Peyer's patch (tissue), 4 donors: Measurements from ENCODE around the gene LGI1. TPM values are rescaled to one million over a fixed set of nuclear protein-coding genes. Genes with fewer than 3 reads are reported as not detected.

ENCODE experiments used
- DNase-seq, 3 donors: peaks; one replicate each; pipeline ENCODE4 v3.0.0-alpha.2; 2017 to 2019
- H3K27ac ChIP-seq, 4 donors: fragments of 200-600 bp; sonication (generic); one replicate each; pipeline ENCODE4 v1.5.1; 2016 to 2019
- H3K27me3 ChIP-seq, 2 donors: fragments of 200-600 bp; sonication (generic); one replicate each; pipeline ENCODE4 v1.5.1; 2019
- H3K36me3 ChIP-seq, 3 donors: fragments of 200-600 bp; sonication (generic); one replicate each; pipeline ENCODE4 v1.5.1; 2016 to 2019
- H3K4me1 ChIP-seq, 4 donors: fragments of 200-600 bp; sonication (generic); one replicate each; pipeline ENCODE4 v1.5.1; 2016 to 2019
- H3K4me3 ChIP-seq, 4 donors: fragments of 200-600 bp; sonication (generic); 1 replicate in 3 of 4; 2 replicates in 1 of 4; pipeline ENCODE4 v1.5.1; 2016 to 2019; ENCODE audit warnings: mild to moderate bottlenecking in 1 of 4
- H3K9me3 ChIP-seq, 4 donors: fragments of 200-600 bp; sonication (generic); one replicate each; pipeline ENCODE4 v1.5.1; 2016 to 2019; ENCODE audit warnings: mild to moderate bottlenecking in 1 of 4
- POLR2A ChIP-seq, 2 donors: fragments of 450-650 bp; IDR thresholded peaks; one replicate each; pipeline ENCODE4 v1.5.1; 2017; ENCODE audit warnings: antibody characterized with exemption in 2 of 2, mild to moderate bottlenecking in 2 of 2, moderate library complexity in 2 of 2
- total RNA-seq, 4 donors: library from RNA; depleted of rRNA; stranded (reverse); fragments of >200 nt; gene quantifications; one replicate each; pipeline ENCODE4 v1.1.0, GENCODE V29; 2016
- TF ChIP-seq, protein P1 (sequence below), 6 experiments: fragments of 450-650 bp in 4 of 6; fragments of 200-600 bp in 2 of 6; sonication (generic) in 1 of 6; IDR thresholded peaks; one replicate each; pipeline ENCODE4 v1.5.1; 2017 to 2019; ENCODE audit warnings: antibody characterized with exemption in 6 of 6, mild to moderate bottlenecking in 3 of 6, moderate library complexity in 1 of 6

Gene LGI1
- total RNA-seq, 4 donors from 2014 or later, result 1.1 to 1.9 TPM; not detected in 2

DNA sequence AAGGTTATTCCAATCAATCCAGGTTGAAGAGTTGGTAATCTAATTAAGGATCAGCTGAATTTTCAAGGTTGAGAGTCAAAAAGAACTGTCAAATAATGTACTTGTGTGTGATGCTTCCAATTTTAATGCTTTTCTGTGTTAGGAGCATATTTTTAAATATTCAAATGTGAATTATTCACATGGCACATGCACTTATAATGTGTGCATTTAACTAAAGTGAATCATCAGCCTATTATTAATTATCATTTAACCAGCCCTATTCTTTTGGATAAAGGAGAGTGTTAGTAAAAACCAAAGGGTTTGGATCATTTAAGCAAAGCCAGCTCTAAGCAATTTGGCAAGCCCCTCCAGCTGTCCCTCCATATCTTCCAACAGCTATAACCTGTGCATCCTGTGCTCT lies 11.2 kb downstream of the LGI1 start:
- no peaks in the 10 kb centered on the region for H3K27me3 ChIP-seq
- TF ChIP-seq, protein P1, sequence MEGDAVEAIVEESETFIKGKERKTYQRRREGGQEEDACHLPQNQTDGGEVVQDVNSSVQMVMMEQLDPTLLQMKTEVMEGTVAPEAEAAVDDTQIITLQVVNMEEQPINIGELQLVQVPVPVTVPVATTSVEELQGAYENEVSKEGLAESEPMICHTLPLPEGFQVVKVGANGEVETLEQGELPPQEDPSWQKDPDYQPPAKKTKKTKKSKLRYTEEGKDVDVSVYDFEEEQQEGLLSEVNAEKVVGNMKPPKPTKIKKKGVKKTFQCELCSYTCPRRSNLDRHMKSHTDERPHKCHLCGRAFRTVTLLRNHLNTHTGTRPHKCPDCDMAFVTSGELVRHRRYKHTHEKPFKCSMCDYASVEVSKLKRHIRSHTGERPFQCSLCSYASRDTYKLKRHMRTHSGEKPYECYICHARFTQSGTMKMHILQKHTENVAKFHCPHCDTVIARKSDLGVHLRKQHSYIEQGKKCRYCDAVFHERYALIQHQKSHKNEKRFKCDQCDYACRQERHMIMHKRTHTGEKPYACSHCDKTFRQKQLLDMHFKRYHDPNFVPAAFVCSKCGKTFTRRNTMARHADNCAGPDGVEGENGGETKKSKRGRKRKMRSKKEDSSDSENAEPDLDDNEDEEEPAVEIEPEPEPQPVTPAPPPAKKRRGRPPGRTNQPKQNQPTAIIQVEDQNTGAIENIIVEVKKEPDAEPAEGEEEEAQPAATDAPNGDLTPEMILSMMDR (IDR thresholded peaks at IDR 0.05), result no peak
- TF ChIP-seq POLR2A (IDR thresholded peaks at IDR 0.05), result no peak
- H3K27ac ChIP-seq, result no peak overlapping the region
- DNase-seq, result no peak
- H3K4me1 ChIP-seq, result no peaks in the 10 kb centered on the region
- H3K4me3 ChIP-seq, result no peak overlapping the region
- no peaks in the 10 kb centered on the region for H3K36me3 ChIP-seq
- H3K9me3 ChIP-seq, result no peaks in the 10 kb centered on the region

DNA sequence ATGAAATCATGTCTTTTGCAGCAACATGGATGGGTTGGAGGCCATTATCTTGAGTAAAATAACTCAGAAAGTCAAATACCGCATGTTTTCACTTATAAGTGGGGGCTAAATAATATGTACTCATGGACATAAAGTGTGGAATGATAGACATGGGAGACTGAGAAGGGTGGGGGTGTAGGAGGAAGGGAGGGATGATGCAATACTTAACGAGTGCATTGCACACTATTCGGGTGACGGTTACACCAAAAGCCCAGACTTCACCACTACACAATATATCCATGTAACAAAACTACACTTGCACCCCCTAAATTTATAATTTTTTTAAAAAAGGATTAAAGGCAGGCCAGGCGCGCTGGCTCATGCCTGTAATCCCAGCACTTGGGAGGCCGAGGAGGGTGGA lies 13.6 kb downstream of the LGI1 start:
- no peak for DNase-seq
- H3K36me3 ChIP-seq, result no peaks in the 10 kb centered on the region
- TF ChIP-seq, protein P1 (IDR thresholded peaks at IDR 0.05), result no peak
- TF ChIP-seq POLR2A (IDR thresholded peaks at IDR 0.05), result no peak
- no peaks in the 10 kb centered on the region for H3K27me3 ChIP-seq
- H3K27ac ChIP-seq, result no peak overlapping the region
- no peak overlapping the region for H3K4me3 ChIP-seq
- no peaks in the 10 kb centered on the region for H3K9me3 ChIP-seq
- H3K4me1 ChIP-seq, result no peaks in the 10 kb centered on the region

DNA sequence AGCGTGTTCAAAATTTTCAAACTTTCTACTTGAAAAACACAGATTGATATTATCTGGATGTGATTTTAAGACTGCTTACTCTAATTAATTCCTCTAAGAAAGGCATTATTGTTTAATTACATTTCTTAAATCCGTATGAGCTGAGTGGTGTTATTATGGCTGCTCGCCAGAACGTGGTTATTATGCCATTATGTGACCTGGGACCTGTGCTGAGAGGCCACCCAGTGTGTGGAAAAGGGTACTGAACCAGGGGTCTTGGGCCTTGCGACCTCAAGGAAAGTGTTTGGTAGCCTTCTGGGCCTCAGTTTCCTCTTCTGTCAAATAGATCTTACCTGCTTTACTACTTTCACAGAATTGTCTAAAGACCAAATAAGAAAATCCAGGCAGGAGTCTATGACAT lies 15.4 kb downstream of the LGI1 start:
- Histone ChIP-seq H3K27me3 (no peaks in the 10 kb centered on the region), H3K36me3 (no peaks in the 10 kb centered on the region), H3K4me3 (no peak overlapping the region), H3K4me1 (no peaks in the 10 kb centered on the region), H3K9me3 (no peaks in the 10 kb centered on the region), H3K27ac (no peak overlapping the region)
- TF ChIP-seq, protein P1 (IDR thresholded peaks at IDR 0.05), result no peak
- TF ChIP-seq POLR2A (IDR thresholded peaks at IDR 0.05), result no peak
- DNase-seq, result no peak

DNA sequence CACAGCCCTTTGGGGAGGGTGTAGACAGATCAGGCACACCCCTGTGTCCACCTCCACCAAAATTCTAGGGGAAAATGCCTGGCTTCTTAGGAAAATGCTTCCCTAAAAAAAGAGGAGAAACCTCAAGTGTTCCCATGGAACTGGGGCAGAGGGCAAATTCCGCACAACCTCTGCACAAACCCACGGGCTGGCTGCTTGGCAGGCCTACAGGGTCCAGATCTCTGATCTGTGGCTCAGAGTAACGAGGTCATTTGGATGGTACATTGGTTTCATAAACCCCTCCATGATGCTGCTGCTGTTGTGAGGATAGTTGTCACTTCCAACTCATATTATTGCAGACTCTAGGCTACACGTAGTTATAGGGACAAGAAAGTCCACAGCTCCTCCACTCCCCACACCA lies 16.0 kb downstream of the LGI1 start:
- Histone ChIP-seq H3K9me3 (no peaks in the 10 kb centered on the region), H3K27ac (no peak overlapping the region), H3K4me3 (no peak overlapping the region), H3K27me3 (no peaks in the 10 kb centered on the region), H3K4me1 (no peaks in the 10 kb centered on the region), H3K36me3 (no peaks in the 10 kb centered on the region)
- TF ChIP-seq, protein P1 (IDR thresholded peaks at IDR 0.05), result no peak
- no peak for TF ChIP-seq POLR2A (IDR thresholded peaks at IDR 0.05)
- DNase-seq, result no peak

DNA sequence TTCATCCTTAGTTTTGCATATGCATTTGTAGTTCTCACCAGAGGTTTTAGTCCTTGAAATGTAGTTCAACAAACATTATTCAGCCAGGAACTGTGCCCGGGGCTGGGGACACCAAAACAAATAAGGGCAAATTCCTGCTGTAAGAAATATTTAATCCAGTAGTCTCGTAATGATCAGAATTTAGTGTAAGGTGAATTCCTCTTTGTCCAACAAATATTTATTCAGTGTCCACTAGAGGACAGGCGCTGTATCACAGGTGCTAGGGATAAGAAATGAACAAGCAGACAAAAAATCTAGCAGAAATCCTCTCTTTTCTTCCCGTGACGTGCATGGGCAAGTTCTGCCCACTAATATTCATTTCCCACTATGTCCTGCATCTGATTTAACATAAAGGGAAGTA lies 17.6 kb downstream of the LGI1 start:
- Histone ChIP-seq H3K27me3 (no peaks in the 10 kb centered on the region), H3K4me3 (no peak overlapping the region), H3K9me3 (no peaks in the 10 kb centered on the region), H3K36me3 (no peaks in the 10 kb centered on the region), H3K4me1 (no peaks in the 10 kb centered on the region), H3K27ac (no peak overlapping the region)
- TF ChIP-seq, protein P1 (IDR thresholded peaks at IDR 0.05), result no peak
- no peak for TF ChIP-seq POLR2A (IDR thresholded peaks at IDR 0.05)
- no peak for DNase-seq

DNA sequence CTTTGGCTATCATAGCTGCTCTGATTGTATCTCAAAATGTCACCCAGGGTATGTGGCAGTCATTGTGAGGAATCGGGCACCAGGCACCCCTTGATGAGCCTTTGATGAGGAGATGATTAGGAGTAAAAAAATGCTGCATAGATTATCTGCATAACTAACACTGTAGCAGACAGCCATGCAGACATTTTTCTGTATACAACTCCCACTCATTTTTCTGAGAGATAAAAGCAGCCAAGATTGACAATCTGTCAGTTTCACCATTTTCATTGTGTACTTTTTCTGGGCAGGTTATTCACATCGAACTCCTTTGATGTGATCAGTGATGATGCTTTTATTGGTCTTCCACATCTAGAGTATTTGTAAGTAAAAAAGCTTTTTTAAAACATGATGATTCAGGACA lies 19.4 kb downstream of the LGI1 start:
- H3K4me3 ChIP-seq, result no peak overlapping the region
- H3K36me3 ChIP-seq, result no peaks in the 10 kb centered on the region
- H3K9me3 ChIP-seq, result no peaks in the 10 kb centered on the region
- H3K4me1 ChIP-seq, result no peaks in the 10 kb centered on the region
- H3K27me3 ChIP-seq, result no peaks in the 10 kb centered on the region
- no peak for DNase-seq
- TF ChIP-seq POLR2A (IDR thresholded peaks at IDR 0.05), result no peak
- TF ChIP-seq, protein P1 (IDR thresholded peaks at IDR 0.05), result no peak
- H3K27ac ChIP-seq, result no peak overlapping the region
